Raji (cell line): ENCODE results near the gene OLA1.

Experiments used
- POLR2A ChIP-seq: IDR thresholded peaks from 2 replicates; pipeline ENCODE4 v1.6.1; 2011; ENCODE audit warnings: low read depth, low read length, control low read depth; ENCODE audit not compliant: insufficient read depth

Gene OLA1

GRCh38 chr2:174035117-174035635, 213.2 kb downstream of the OLA1 start:
- TF ChIP-seq POLR2A: no peak

DNA sequence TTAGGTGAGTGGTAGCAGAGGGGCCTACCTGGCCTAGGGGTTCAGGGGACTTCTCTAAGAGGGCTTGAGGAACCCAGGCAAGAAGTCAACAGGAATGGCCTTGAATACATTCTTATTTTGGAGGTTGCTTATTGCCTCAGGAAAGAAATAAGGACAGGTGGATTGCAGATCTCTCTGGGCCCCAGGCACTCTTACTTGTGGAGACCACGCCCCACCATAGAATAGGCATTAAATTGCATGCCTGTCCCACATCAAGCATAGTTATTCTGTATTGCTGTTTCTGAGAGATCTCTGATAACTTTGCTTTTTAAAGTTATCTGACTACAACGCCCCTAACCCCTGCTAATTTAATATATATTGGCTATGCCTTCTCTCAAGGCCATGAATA, 215.2 kb downstream of the OLA1 start:
- no peak for TF ChIP-seq POLR2A

DNA sequence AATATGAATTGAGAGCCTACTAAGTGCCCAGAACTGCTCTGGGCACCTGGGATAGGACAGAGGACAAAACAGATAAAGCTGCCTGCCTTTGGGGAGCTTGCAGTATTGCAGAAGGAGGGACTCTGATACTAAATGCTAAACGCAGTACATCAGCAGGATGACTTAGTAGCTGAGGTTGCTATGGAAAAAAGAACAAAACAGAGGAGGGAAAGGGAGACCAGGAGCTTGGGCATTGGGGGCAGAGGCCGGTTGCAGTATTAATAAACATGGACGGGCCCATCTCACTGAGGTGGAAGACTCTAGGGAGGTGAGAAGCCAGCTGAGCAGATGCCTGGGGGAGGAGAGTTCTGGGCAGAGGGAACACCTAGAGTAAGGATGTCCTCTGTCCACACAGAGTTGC, 217.1 kb downstream of the OLA1 start:
- no peak for TF ChIP-seq POLR2A

- no peak for TF ChIP-seq POLR2A
Observed at GRCh38 chr2:174028935-174029334, 219.4 kb downstream of the OLA1 start.

- TF ChIP-seq POLR2A: no peak
Observed at GRCh38 chr2:174027956-174028355, 220.4 kb downstream of the OLA1 start.

- TF ChIP-seq POLR2A: no peak
Observed at GRCh38 chr2:174026122-174026845, 222.0 kb downstream of the OLA1 start.

- TF ChIP-seq POLR2A: no peak
Observed at GRCh38 chr2:174025271-174026121, 222.8 kb downstream of the OLA1 start.

DNA sequence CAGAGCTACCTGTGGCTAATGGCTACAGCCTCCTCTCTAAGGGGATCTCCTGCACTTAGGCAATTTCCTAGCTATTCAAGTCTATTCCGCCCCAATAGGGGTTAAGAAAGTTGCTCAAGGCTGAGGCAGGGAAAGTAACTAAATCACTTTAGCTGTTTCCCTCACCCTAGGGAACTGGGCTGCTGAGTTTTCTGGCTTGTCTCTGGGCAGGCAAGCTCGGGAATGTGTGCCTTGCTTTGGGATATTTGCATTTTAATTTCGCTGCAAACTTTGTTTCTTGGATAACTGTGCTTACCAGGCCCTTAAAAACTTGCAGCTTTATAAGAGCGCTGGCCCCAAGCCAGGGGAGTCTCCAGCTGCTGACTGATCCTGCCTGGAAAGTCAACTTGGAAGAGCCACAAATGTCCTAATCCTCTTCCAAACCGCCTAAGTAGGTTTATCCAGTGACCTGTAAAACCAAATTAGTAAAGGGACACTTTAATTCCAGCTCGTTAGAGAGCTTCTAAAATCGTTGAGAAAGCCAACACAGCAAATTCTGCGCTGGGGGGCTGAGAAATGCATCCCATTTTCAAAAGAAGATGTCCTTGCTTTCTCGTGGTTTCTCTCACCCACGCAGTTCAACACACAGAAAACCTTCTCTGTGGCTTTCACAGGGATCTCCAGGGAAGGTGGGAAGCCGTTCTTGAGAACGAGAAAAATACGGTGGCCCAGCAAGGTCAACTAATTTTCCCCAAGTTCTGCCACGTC, 223.6 kb downstream of the OLA1 start:
- TF ChIP-seq POLR2A: no peak

DNA sequence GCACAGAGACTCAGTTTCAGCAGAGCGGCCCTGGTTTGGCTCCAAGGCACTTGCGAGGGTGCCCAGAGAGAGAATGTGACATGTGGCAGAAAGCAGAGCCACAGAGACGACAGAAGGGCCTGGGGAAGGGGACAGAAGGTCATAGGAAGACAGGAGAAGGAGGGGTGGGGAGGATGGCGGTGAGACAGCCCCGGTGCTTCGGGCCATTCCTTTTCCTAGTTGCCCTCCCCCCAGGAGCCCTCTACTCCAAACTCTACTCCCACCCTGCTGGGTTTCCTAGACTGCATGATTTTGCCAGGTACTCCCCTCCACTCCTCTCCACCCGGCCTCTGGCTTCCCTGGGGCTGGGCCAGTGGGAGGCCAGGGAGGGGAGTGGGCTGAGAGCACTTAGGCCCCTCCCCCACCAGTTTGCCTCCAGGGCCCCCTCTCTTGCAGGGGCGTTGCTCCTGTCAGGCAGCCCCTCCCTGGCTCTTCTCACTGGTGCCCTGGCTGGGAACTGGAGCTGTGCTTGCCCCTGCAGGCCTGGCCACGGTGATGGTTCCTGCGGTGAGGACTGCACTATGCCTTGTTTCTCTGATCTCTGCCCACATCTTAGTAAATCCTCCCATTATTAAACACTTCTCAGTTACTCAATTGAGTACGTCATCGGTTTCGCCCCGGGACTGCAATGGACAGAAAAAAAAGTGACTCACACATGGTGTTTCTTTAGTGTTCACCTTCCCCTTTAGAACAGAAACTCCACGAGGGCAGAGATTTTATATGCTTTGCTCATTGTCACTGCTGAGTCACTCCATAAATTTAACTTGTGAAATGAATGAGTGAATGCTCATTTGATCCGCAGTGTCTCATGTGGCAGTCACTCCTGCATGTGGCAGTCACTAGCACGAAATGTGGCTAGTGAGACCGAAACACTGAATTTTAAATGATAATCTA, 224.5 kb downstream of the OLA1 start:
- no peak for TF ChIP-seq POLR2A
